HCT116 (cell line): ENCODE results near the gene SLC47A1. TPM values are rescaled to one million over a fixed set of nuclear protein-coding genes. Genes with fewer than 3 reads are reported as not detected.

Experiments
- ATAC-seq: fragments of 200-7000 bp; cut with Tn5 transposase; 2 replicates; pipeline ENCODE4 v1.9.1; 2020; ENCODE audit warnings: mild to moderate bottlenecking, moderate library complexity
- BruUV-seq: library from RNA; stranded (reverse); fragments of 400-500 nt; replicated peaks from 2 replicates; lab custom pipeline; 2021; lab: Mats Ljungman, UMichigan
- CTCF ChIA-PET: fragments of 300-600 bp; sonication (Branson Sonifier 250); formaldehyde crosslinking; loops from one replicate; lab custom pipeline; 2021; ENCODE audit warnings: antibody characterized with exemption; lab: Charles Lee
- POLR2A ChIA-PET: fragments of 300-600, 350-600 bp; sonication (Branson Sonifier 250); formaldehyde crosslinking; loops from one replicate; lab custom pipeline; 2021; ENCODE audit warnings: antibody characterized with exemption; lab: Charles Lee
- RAD21 ChIA-PET, 2 experiments: fragments of 300-600 bp; sonication (Branson Sonifier 250); formaldehyde crosslinking; loops; one replicate each; lab custom pipeline; 2023; ENCODE audit warnings: low total read pairs in 2 of 2; ENCODE audit not compliant: uncharacterized antibody in 2 of 2, unreplicated experiment in 2 of 2, low non-redundant PET in 1 of 2; lab: Charles Lee
- DNase-seq: peaks from one replicate; pipeline ENCODE4 v3.0.0-alpha.2; 2010; ENCODE audit warnings: low read depth, low spot score
- H2AFZ ChIP-seq: fragments of 200-600 bp; shearing (Covaris generic), sonication (generic); 2 replicates; pipeline ENCODE4 v1.6.1; 2017; ENCODE audit warnings: low read depth, mixed run types, mixed read lengths, antibody characterized with exemption, low read length; ENCODE audit not compliant: poor library complexity, severe bottlenecking
- H3K27ac ChIP-seq: 2 replicates; pipeline ENCODE4 v1.5.1; 2012; ENCODE audit warnings: low read depth, low read length
- H3K27me3 ChIP-seq: fragments of 200-600 bp; sonication (generic); 2 replicates; pipeline ENCODE4 v1.6.1; 2016; ENCODE audit warnings: mixed run types, low read length, mixed read lengths; ENCODE audit not compliant: insufficient read depth
- H3K36me3 ChIP-seq, 2 experiments: fragments of 200-500 bp in 1 of 2; fragments of 200-600 bp in 1 of 2; sonication (Bioruptor generic) in 1 of 2; sonication (generic) in 1 of 2; 2 replicates each; pipeline versions ENCODE4 v1.5.1 to v1.6.1; 2014 to 2016; ENCODE audit warnings: low read length in 2 of 2, inconsistent platforms in 1 of 2, mixed read lengths in 1 of 2, mixed run types in 1 of 2; ENCODE audit not compliant: insufficient read depth in 2 of 2, control insufficient read depth in 1 of 2
- H3K4me1 ChIP-seq, 2 experiments: fragments of 200-600 bp in 1 of 2; sonication (generic) in 1 of 2; 2 replicates each; pipeline versions ENCODE4 v1.5.1 to v1.6.1; 2012 to 2017; ENCODE audit warnings: low read length in 2 of 2, inconsistent platforms in 1 of 2, mild to moderate bottlenecking in 1 of 2, mixed read lengths in 1 of 2, mixed run types in 1 of 2, moderate library complexity in 1 of 2; ENCODE audit not compliant: insufficient read depth in 2 of 2, control insufficient read depth in 1 of 2
- H3K4me2 ChIP-seq: fragments of 200-600 bp; sonication (generic); 2 replicates; pipeline ENCODE4 v1.6.1; 2017; ENCODE audit warnings: mixed run types, low read length, mixed read lengths
- H3K4me3 ChIP-seq, 2 experiments: fragments of 200-600 bp in 1 of 2; sonication (generic) in 1 of 2; replicated peaks in 1 of 2; 2 replicates each; pipeline ENCODE4 v1.5.1; 2011 to 2016; ENCODE audit warnings: low read length in 2 of 2, control low read depth in 1 of 2, low read depth in 1 of 2, mild to moderate bottlenecking in 1 of 2, mixed read lengths in 1 of 2, mixed run types in 1 of 2
- H3K79me2 ChIP-seq: fragments of 200-600 bp; sonication (generic); 2 replicates; pipeline ENCODE4 v1.6.1; 2017; ENCODE audit warnings: mild to moderate bottlenecking, mixed run types, low read length, moderate library complexity, mixed read lengths; ENCODE audit not compliant: insufficient read depth
- H3K9ac ChIP-seq: fragments of 200-600 bp; sonication (generic); 2 replicates; pipeline ENCODE4 v1.6.1; 2016; ENCODE audit warnings: low read length, mixed read lengths
- H3K9me2 ChIP-seq: fragments of 200-600 bp; sonication (generic), shearing (Covaris generic); 2 replicates; pipeline ENCODE4 v1.6.1; 2017; ENCODE audit warnings: mixed run types, mild to moderate bottlenecking, moderate library complexity; ENCODE audit not compliant: insufficient read depth
- H3K9me3 ChIP-seq, 2 experiments: fragments of 200-500 bp in 1 of 2; fragments of 200-600 bp in 1 of 2; sonication (Bioruptor generic) in 1 of 2; sonication (generic) in 1 of 2; 2 replicates each; pipeline ENCODE4 v1.6.1; 2014 to 2017; ENCODE audit warnings: low read length in 2 of 2, mixed read lengths in 2 of 2, inconsistent platforms in 1 of 2, low read depth in 1 of 2, mild to moderate bottlenecking in 1 of 2, mixed run types in 1 of 2, moderate library complexity in 1 of 2; ENCODE audit not compliant: control insufficient read depth in 1 of 2, insufficient read depth in 1 of 2
- H4K20me1 ChIP-seq: fragments of 200-600 bp; sonication (generic), shearing (Covaris generic); 2 replicates; pipeline ENCODE4 v1.6.1; 2017; ENCODE audit warnings: mixed run types, mild to moderate bottlenecking, moderate library complexity; ENCODE audit not compliant: insufficient read depth
- CBX3 ChIP-seq: IDR thresholded peaks from 2 replicates; pipeline ENCODE4 v1.6.1; 2012; ENCODE audit warnings: low read depth
- CEBPB ChIP-seq: IDR thresholded peaks from 2 replicates; pipeline ENCODE4 v1.6.1; 2012; ENCODE audit warnings: low read depth
- EZH2 ChIP-seq: fragments of 200-600 bp; sonication (generic); IDR thresholded peaks from 2 replicates; pipeline ENCODE4 v1.6.1; 2017; ENCODE audit warnings: antibody characterized with exemption, mixed run types
- EZH2phosphoT487 ChIP-seq: fragments of 200-600 bp; IDR thresholded peaks from 2 replicates; pipeline ENCODE4 v1.6.1; 2018; ENCODE audit warnings: antibody characterized with exemption, borderline replicate concordance
- FOSL1 ChIP-seq: IDR thresholded peaks from 2 replicates; pipeline ENCODE4 v1.6.1; 2012; ENCODE audit warnings: low read depth
- JUND ChIP-seq: IDR thresholded peaks from 2 replicates; pipeline ENCODE4 v1.6.1; 2012
- POLR2A ChIP-seq: IDR thresholded peaks from 2 replicates; pipeline ENCODE4 v1.7.0; 2011; ENCODE audit warnings: borderline replicate concordance; ENCODE audit not compliant: insufficient read depth, insufficient read length; ENCODE audit errors: extremely low read depth
- POLR2AphosphoS5 ChIP-seq: IDR thresholded peaks from 2 replicates; pipeline ENCODE4 v1.6.1; 2011; ENCODE audit warnings: mild to moderate bottlenecking, low read depth, low read length, moderate library complexity
- RAD21 ChIP-seq: IDR thresholded peaks from 2 replicates; pipeline ENCODE4 v1.6.1; 2012; ENCODE audit warnings: low read depth, mild to moderate bottlenecking
- SIN3A ChIP-seq: IDR thresholded peaks from 2 replicates; pipeline ENCODE4 v1.6.1; 2012; ENCODE audit warnings: low read depth
- SP1 ChIP-seq: IDR thresholded peaks from 2 replicates; pipeline ENCODE4 v1.6.1; 2012; ENCODE audit warnings: low read depth
- ZFX ChIP-seq: fragments of 450-650 bp; IDR thresholded peaks from 2 replicates; pipeline ENCODE4 v1.6.1; 2017
- ZNF274 ChIP-seq: fragments of 200-500 bp; sonication (Bioruptor generic); IDR thresholded peaks from 2 replicates; pipeline ENCODE4 v1.6.1; 2014; ENCODE audit warnings: mild to moderate bottlenecking, low read depth, low read length, inconsistent platforms
- intact Hi-C: fragments of 100-400 bp; cut with micrococcal nuclease; formaldehyde crosslinking; loops from 2 replicates; pipeline ENCODE4 v1.10.0; 2022
- total RNA-seq: library from RNA; stranded (reverse); gene quantifications from one replicate; pipeline ENCODE4 v1.2.1, GENCODE V29; 2021; ENCODE audit not compliant: unreplicated experiment
- TF ChIP-seq, protein P1 (sequence below): IDR thresholded peaks from 2 replicates; pipeline ENCODE4 v1.6.1; 2012; ENCODE audit warnings: low read depth
- TF ChIP-seq, protein P2 (sequence below): IDR thresholded peaks from 2 replicates; pipeline ENCODE4 v1.6.1; 2012
- TF ChIP-seq, protein P3 (sequence below): IDR thresholded peaks from 2 replicates; pipeline ENCODE4 v1.6.1; 2011; ENCODE audit warnings: mild to moderate bottlenecking, low read length, moderate library complexity; ENCODE audit not compliant: insufficient replicate concordance; ENCODE audit errors: extremely low read depth
- TF ChIP-seq, protein P4 (sequence below): IDR thresholded peaks from 2 replicates; pipeline ENCODE4 v1.6.1; 2012

Gene SLC47A1
- total RNA-seq, 1 experiment from 2014 or later, result 0.17 TPM

DNA sequence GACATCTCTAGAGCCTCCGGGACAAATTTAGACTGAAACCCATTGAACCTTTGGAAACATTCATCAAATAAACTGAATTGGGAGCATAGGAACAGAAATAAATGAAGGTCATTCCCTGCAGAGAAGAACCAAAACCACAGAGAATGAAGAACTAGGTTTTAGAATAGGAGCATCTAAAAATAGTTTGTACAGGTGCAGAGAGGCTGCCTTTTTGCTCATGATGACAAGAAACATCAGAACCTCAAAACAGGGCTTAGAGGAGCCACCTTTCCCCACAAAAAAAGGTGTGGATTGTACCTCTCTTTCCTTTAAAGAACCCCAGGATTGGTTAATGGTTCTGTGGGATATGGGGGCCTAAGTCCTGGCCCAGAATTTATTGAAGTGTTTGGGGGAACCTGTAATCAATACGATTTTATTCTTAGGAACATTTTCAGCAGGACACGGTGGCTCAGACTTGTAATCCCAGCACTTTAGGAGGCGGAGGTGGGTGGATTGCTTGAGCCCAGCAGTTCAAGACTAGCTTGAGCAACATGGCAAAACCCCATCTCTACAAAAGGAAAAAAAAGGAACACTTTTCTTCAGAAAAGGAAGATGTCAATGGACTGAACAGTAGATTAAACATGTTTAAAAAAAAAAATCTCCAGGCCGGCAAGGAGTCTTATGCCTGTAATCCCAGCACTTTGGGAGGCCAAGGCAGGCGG, 37.7 kb upstream of the SLC47A1 start (continued):
- TF ChIP-seq, protein P1, sequence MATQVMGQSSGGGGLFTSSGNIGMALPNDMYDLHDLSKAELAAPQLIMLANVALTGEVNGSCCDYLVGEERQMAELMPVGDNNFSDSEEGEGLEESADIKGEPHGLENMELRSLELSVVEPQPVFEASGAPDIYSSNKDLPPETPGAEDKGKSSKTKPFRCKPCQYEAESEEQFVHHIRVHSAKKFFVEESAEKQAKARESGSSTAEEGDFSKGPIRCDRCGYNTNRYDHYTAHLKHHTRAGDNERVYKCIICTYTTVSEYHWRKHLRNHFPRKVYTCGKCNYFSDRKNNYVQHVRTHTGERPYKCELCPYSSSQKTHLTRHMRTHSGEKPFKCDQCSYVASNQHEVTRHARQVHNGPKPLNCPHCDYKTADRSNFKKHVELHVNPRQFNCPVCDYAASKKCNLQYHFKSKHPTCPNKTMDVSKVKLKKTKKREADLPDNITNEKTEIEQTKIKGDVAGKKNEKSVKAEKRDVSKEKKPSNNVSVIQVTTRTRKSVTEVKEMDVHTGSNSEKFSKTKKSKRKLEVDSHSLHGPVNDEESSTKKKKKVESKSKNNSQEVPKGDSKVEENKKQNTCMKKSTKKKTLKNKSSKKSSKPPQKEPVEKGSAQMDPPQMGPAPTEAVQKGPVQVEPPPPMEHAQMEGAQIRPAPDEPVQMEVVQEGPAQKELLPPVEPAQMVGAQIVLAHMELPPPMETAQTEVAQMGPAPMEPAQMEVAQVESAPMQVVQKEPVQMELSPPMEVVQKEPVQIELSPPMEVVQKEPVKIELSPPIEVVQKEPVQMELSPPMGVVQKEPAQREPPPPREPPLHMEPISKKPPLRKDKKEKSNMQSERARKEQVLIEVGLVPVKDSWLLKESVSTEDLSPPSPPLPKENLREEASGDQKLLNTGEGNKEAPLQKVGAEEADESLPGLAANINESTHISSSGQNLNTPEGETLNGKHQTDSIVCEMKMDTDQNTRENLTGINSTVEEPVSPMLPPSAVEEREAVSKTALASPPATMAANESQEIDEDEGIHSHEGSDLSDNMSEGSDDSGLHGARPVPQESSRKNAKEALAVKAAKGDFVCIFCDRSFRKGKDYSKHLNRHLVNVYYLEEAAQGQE, result no peak
- TF ChIP-seq CEBPB, result no peak
- TF ChIP-seq RAD21, result no peak
- no peak for TF ChIP-seq SIN3A
- TF ChIP-seq, protein P2, sequence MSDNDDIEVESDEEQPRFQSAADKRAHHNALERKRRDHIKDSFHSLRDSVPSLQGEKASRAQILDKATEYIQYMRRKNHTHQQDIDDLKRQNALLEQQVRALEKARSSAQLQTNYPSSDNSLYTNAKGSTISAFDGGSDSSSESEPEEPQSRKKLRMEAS, result no peak
- TF ChIP-seq SP1, result no peak
- TF ChIP-seq, all 23 proteins: peak for 0

GRCh38 chr17:19497624-19498023, 36.0 kb upstream of the SLC47A1 start:
- no peaks in the 10 kb centered on the region for H4K20me1 ChIP-seq
- H3K9me3 ChIP-seq, result no peaks in the 10 kb centered on the region
- CTCF ChIA-PET, result no interaction called here
- H3K4me1 ChIP-seq, result no peaks in the 10 kb centered on the region
- DNase-seq (no peak), ATAC-seq (no peak)
- no peaks in the 10 kb centered on the region for H3K9me2 ChIP-seq
- RAD21 ChIA-PET, result no interaction called here
- POLR2A ChIA-PET, result no interaction called here
- intact Hi-C loops, result no loop called here
- H3K36me3 ChIP-seq, result no peaks in the 10 kb centered on the region
- no TSS peak for BruUV-seq
- H3K9ac ChIP-seq, result no peak overlapping the region
- H3K4me3 ChIP-seq, result no peak overlapping the region
- no peak overlapping the region for H3K4me2 ChIP-seq
- H3K27me3 ChIP-seq, result no peaks in the 10 kb centered on the region
- H3K79me2 ChIP-seq, result no peaks in the 10 kb centered on the region
- H2AFZ ChIP-seq, result no peak overlapping the region
- no peak overlapping the region for H3K27ac ChIP-seq
- TF ChIP-seq FOSL1 (no peak), EZH2 (no peak), POLR2A (no peak), EZH2phosphoT487 (no peak), JUND (no peak), POLR2AphosphoS5 (no peak), ZFX (no peak), CBX3 (no peak), ZNF274 (no peak)
- TF ChIP-seq, protein P3, sequence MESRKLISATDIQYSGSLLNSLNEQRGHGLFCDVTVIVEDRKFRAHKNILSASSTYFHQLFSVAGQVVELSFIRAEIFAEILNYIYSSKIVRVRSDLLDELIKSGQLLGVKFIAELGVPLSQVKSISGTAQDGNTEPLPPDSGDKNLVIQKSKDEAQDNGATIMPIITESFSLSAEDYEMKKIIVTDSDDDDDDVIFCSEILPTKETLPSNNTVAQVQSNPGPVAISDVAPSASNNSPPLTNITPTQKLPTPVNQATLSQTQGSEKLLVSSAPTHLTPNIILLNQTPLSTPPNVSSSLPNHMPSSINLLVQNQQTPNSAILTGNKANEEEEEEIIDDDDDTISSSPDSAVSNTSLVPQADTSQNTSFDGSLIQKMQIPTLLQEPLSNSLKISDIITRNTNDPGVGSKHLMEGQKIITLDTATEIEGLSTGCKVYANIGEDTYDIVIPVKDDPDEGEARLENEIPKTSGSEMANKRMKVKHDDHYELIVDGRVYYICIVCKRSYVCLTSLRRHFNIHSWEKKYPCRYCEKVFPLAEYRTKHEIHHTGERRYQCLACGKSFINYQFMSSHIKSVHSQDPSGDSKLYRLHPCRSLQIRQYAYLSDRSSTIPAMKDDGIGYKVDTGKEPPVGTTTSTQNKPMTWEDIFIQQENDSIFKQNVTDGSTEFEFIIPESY, result no peak
- TF ChIP-seq, protein P1, result no peak
- TF ChIP-seq, protein P4, sequence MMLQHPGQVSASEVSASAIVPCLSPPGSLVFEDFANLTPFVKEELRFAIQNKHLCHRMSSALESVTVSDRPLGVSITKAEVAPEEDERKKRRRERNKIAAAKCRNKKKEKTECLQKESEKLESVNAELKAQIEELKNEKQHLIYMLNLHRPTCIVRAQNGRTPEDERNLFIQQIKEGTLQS, result no peak
